Vagina (tissue), 2 donors: ENCODE measurements around the gene ABHD6. TPM values are rescaled to one million over a fixed set of nuclear protein-coding genes. Genes with fewer than 3 reads are reported as not detected.

ENCODE experiments used
- DNase-seq, 2 donors: peaks; one replicate each; pipeline ENCODE4 v3.0.0-alpha.2; 2017; ENCODE audit errors: extremely low spot score in 2 of 2
- H3K27ac ChIP-seq: fragments of 200-600 bp; sonication (generic); one replicate; pipeline ENCODE4 v1.5.1; 2019
- H3K27me3 ChIP-seq: fragments of 200-600 bp; sonication (generic); one replicate; pipeline ENCODE4 v1.5.1; 2019
- H3K36me3 ChIP-seq, 2 donors: fragments of 200-600 bp; sonication (generic); one replicate each; pipeline ENCODE4 v1.5.1; 2017 to 2019
- H3K4me1 ChIP-seq: fragments of 200-600 bp; sonication (generic); one replicate; pipeline ENCODE4 v1.5.1; 2019
- H3K4me3 ChIP-seq, 2 donors: fragments of 200-600 bp; sonication (generic); 1 replicate in 1 of 2; 2 replicates in 1 of 2; pipeline ENCODE4 v1.5.1; 2016 to 2019
- H3K9me3 ChIP-seq: fragments of 200-600 bp; sonication (generic); one replicate; pipeline ENCODE4 v1.5.1; 2019
- POLR2A ChIP-seq, 2 donors: fragments of 450-650 bp; IDR thresholded peaks; one replicate each; pipeline ENCODE4 v1.6.1; 2017; ENCODE audit warnings: antibody characterized with exemption in 2 of 2, mild to moderate bottlenecking in 2 of 2, moderate library complexity in 2 of 2
- POLR2AphosphoS5 ChIP-seq, 2 donors: sonication (generic); formaldehyde crosslinking; IDR thresholded peaks; one replicate each; pipeline ENCODE4 v1.9.0; 2017; ENCODE audit warnings: antibody characterized with exemption in 2 of 2, mild to moderate bottlenecking in 2 of 2, low read depth in 1 of 2; ENCODE audit not compliant: insufficient read depth in 1 of 2
- intact Hi-C: fragments of 100-400 bp; cut with DNase I; formaldehyde crosslinking; loops from one replicate; pipeline ENCODE4 v1.15.1; 2023
- total RNA-seq: library from RNA; depleted of rRNA; stranded (reverse); fragments of >200 nt; gene quantifications from one replicate; pipeline ENCODE4 v1.2.3, GENCODE V29; 2016
- TF ChIP-seq, protein P1 (sequence below), 3 experiments: fragments of 450-650 bp in 2 of 3; fragments of 200-600 bp in 1 of 3; sonication (generic) in 1 of 3; IDR thresholded peaks; one replicate each; pipeline ENCODE4 v1.5.1; 2017 to 2019; ENCODE audit warnings: antibody characterized with exemption in 3 of 3, mild to moderate bottlenecking in 2 of 3, moderate library complexity in 2 of 3

ABHD6 gene
- total RNA-seq, 1 donor from 2014 or later = 18.9 TPM

DNA sequence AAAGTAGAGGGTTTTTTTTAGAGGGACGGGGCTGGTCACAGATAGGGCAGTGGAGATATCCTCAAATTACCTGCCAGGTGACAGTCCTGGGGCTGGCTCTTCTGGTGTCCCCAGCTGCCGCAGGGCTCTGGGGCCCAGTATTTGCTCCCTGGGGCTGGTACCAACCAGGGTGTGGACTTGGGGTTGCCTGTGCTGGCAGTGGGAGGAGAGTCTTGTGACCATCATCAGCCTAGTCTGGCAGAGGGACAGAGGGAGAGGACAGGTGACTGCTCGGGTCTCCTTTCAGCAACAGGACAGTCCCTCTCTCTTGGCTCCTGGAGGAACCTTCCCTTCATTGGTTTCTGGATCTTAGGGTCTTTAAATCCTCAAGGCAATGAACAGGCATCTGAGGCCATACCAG is 60.6 kb downstream of the ABHD6 start:
- H3K27ac ChIP-seq = no peak overlapping the region
- intact Hi-C loops = loop anchor here (5.0 kb wide), 1 partner anchor 61 kb away; the partner anchor contains the start of gene ABHD6
- no peaks in the 10 kb centered on the region for H3K36me3 ChIP-seq
- H3K9me3 ChIP-seq = no peaks in the 10 kb centered on the region
- H3K27me3 ChIP-seq = no peaks in the 10 kb centered on the region
- H3K4me1 ChIP-seq = no peaks in the 10 kb centered on the region
- no peak for DNase-seq
- H3K4me3 ChIP-seq = no peak overlapping the region
- no peak for TF ChIP-seq POLR2AphosphoS5 (IDR thresholded peaks at IDR 0.05; ENCODE audit: insufficient read depth in 1 of 2, low read depth in 1 of 2)

DNA sequence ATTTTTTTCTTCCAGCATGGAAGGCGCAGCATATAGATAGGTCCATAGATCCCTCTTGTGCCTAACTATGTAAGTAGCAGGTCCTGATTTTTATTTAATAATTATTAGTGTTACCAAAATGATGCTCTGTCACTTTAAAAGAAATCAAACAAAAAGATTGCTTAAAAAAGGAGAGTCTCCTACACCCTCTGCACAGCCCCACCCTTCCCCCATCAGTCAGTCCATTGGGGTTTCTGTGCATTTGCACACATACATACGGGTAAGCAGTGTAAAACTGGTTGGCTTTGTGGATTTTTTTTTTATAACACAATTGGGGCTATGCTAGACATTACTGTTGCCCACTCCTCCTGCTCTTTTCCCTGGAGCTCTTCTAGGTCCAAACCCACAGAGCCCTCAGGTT is 61.5 kb downstream of the ABHD6 start:
- Histone ChIP-seq H3K27me3 (no peaks in the 10 kb centered on the region), H3K4me1 (no peaks in the 10 kb centered on the region), H3K27ac (no peak overlapping the region), H3K9me3 (no peaks in the 10 kb centered on the region), H3K4me3 (no peak overlapping the region), H3K36me3 (no peaks in the 10 kb centered on the region)
- TF ChIP-seq POLR2AphosphoS5 (IDR thresholded peaks at IDR 0.05; ENCODE audit: insufficient read depth in 1 of 2, low read depth in 1 of 2) (no peak), POLR2A (IDR thresholded peaks at IDR 0.05) (no peak)
- TF ChIP-seq, protein P1, sequence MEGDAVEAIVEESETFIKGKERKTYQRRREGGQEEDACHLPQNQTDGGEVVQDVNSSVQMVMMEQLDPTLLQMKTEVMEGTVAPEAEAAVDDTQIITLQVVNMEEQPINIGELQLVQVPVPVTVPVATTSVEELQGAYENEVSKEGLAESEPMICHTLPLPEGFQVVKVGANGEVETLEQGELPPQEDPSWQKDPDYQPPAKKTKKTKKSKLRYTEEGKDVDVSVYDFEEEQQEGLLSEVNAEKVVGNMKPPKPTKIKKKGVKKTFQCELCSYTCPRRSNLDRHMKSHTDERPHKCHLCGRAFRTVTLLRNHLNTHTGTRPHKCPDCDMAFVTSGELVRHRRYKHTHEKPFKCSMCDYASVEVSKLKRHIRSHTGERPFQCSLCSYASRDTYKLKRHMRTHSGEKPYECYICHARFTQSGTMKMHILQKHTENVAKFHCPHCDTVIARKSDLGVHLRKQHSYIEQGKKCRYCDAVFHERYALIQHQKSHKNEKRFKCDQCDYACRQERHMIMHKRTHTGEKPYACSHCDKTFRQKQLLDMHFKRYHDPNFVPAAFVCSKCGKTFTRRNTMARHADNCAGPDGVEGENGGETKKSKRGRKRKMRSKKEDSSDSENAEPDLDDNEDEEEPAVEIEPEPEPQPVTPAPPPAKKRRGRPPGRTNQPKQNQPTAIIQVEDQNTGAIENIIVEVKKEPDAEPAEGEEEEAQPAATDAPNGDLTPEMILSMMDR (IDR thresholded peaks at IDR 0.05) = no peak
- DNase-seq = no peak
- intact Hi-C loops = loop anchor here (5.0 kb wide), 1 partner anchor 62 kb away; the partner anchor contains the start of gene ABHD6

DNA sequence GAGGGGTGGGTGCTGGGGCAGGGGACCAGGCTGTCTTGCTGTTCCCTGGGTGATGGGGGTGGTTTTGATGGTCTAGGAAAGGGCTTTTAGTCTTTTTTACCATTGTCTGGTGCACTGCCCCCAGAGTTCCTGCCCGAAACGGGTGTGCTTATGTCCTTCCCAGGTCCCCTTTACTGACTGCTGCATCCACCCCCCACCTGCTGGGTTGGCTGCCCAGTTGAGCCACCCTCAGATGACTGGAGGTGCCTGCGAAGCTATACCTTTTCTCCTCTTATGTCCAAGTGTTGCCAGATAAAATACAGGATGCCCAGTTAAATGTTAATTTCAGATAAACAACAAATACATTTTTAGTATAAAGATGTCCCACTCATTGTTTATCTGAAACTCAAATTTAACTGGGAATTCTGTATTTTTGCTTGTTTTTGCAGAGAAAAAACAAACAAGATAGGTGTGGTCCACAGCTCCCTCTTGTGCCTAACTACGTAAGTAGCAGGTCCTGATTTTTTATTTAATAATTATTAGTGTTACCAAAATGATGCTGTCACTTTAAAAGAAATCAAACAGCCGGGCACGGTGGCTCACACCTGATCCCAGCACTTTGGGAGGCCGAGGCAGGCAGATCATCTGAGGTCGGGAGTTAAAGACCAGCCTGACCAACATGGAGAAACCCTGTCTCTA is 62.4 kb downstream of the ABHD6 start:
- Histone ChIP-seq H3K9me3 (no peaks in the 10 kb centered on the region), H3K36me3 (no peaks in the 10 kb centered on the region), H3K27ac (no peak overlapping the region), H3K4me1 (no peaks in the 10 kb centered on the region), H3K27me3 (no peaks in the 10 kb centered on the region), H3K4me3 (no peak overlapping the region)
- intact Hi-C loops = loop anchor here (5.0 kb wide), 2 partner anchors 63 to 113 kb away; partner anchors contain the start of gene ABHD6
- TF ChIP-seq, protein P1 (IDR thresholded peaks at IDR 0.05) = peak in 2 of 3 experiments; percentile 32 to 69
- TF ChIP-seq POLR2AphosphoS5 (IDR thresholded peaks at IDR 0.05; ENCODE audit: insufficient read depth in 1 of 2, low read depth in 1 of 2) = no peak
- no peak for DNase-seq

DNA sequence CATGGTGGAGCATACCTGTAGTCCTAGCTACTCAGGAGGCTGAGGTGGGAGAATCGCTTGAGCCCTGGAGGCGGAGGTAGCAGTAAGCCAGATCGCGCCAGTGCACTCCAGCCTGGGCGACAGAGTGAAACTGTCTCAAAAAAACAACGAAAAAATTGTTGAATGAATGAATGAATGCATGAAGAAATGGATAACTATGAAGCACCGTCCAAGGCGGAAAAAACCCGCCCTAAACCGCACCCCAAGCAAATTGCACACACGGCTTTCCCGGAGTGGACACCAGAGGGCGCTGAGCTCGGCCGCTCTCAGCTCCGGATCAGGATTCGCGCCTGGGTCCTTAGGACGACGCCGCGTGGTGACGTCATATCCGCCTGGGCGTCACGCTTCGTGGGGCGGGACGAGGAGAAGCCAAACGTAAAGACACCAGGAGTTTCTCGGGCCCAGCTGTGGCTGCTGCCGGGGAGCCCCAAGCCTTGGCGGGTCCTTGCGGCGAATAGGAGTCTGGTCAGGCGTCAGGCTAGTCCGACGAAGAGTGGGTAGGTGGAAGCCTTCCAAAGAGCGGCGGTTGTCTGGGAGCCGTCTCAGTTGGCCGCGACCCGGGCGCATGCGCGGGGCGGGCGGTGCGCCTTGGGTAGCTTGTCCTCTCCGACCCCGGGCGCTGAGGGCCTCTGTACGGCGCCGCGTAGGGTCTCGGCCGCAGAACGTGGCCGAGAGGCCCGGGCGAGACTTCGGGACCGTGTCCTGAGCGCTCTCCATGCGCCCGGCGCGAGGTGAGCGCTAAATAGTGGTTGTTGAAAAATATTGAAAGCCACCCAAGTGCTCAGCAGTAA is 68.5 kb downstream of the ABHD6 start, which contains the start of the genes HTD2 and RPP14:
TSS of gene HTD2 (plus strand) at position 639 of the 830 bp plus-strand sequence. CDS start 11,094 bp downstream, outside the sequence.
TSS of gene RPP14 (plus strand) at position 364 of the 830 bp plus-strand sequence. CDS start 4,085 bp downstream, outside the sequence.
- peak in 1 of 2 donors; percentile 96 for DNase-seq
- no peaks in the 10 kb centered on the region for H3K27me3 ChIP-seq
- intact Hi-C loops = no loop called here
- H3K4me3 ChIP-seq = peak within 1 kb of the TSS; percentile 76 to 80
- peaks cover 0 to 12% of the 10 kb centered on the region in 2 donors for H3K36me3 ChIP-seq
- H3K4me1 ChIP-seq = peaks cover 35% of the 10 kb centered on the region
- H3K9me3 ChIP-seq = no peaks in the 10 kb centered on the region
- H3K27ac ChIP-seq = peak within 1 kb of the TSS; percentile 96
- peak; percentile 97 for TF ChIP-seq POLR2AphosphoS5 (IDR thresholded peaks at IDR 0.05; ENCODE audit: insufficient read depth in 1 of 2, low read depth in 1 of 2)
- TF ChIP-seq, protein P1 (IDR thresholded peaks at IDR 0.05) = peak; percentile 89 to 100 (median 94)
- TF ChIP-seq POLR2A (IDR thresholded peaks at IDR 0.05) = peak in 1 of 2 donors; percentile 49

DNA sequence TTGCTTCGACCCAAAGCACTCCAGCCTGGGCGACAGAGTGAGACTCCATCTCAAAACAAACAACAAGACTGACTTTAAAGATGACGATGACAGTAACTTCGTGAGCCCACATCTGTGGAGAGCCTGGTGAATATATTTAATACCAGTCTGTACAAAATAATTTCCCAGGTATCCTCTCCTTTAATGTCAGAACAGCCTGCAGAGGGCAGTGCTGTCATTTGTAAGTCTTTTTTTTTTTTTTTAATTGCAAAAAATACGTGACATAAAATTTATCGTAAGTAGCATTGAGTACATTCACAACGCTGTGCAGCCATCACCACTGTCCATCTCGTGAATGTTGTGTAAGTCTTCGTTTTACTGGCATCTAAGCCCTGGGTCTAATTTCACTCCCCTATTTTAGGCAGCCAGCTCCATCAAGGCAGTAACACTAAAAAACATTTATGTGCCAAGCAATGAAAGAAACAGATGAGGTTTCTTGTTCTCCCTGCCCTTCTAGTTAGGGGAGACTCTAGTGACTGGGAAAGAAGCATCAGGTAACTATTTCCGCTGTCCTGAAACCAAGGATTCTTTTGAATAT is 70.1 kb downstream of the ABHD6 start:
- intact Hi-C loops = no loop called here

More for the DNA sequence above, 70.1 kb downstream of the ABHD6 start:
- TF ChIP-seq, protein P1 (IDR thresholded peaks at IDR 0.05) = peak in 2 of 3 experiments; percentile 33 to 40
- no peak for TF ChIP-seq POLR2A (IDR thresholded peaks at IDR 0.05)
- peak overlapping the region; percentile 96 for H3K27ac ChIP-seq
- H3K4me3 ChIP-seq = peak overlapping the region; percentile 76 to 80
- no peaks in the 10 kb centered on the region for H3K27me3 ChIP-seq
- DNase-seq = no peak
- H3K36me3 ChIP-seq = peaks cover 0 to 28% of the 10 kb centered on the region in 2 donors
- no peaks in the 10 kb centered on the region for H3K9me3 ChIP-seq
- peaks cover 35% of the 10 kb centered on the region for H3K4me1 ChIP-seq
